Coronary artery (tissue), 2 donors: ENCODE data around the gene CKLF.

Source experiments
- DNase-seq: peaks from one replicate; pipeline ENCODE4 v3.0.0-alpha.2; 2017; ENCODE audit warnings: low spot score
- H3K27ac ChIP-seq, 2 donors: fragments of 200-600 bp; sonication (generic); one replicate each; pipeline ENCODE4 v1.5.1; 2016 to 2019
- H3K4me3 ChIP-seq: fragments of 200-600 bp; sonication (generic); 2 replicates; pipeline ENCODE4 v1.5.1; 2016; ENCODE audit warnings: mild to moderate bottlenecking, moderate library complexity
- CTCF ChIP-seq: fragments of 200-600 bp; sonication (generic); IDR thresholded peaks from one replicate; pipeline ENCODE4 v1.5.1; 2019; ENCODE audit warnings: antibody characterized with exemption

CKLF gene

GRCh38 chr16:66528294-66528693 is 24.1 kb upstream of the CKLF start:
- DNase-seq: no peak
- no peak overlapping the region for H3K27ac ChIP-seq
- TF ChIP-seq CTCF: no peak
- H3K4me3 ChIP-seq: no peak overlapping the region

- DNase-seq: no peak
- Histone ChIP-seq H3K27ac (no peak overlapping the region), H3K4me3 (no peak overlapping the region)
- TF ChIP-seq CTCF: no peak
Measured at GRCh38 chr16:66529475-66529874, 22.9 kb upstream of the CKLF start.

- H3K4me3 ChIP-seq: no peak overlapping the region
- no peak overlapping the region for H3K27ac ChIP-seq
- no peak for DNase-seq
- TF ChIP-seq CTCF: no peak
Measured at GRCh38 chr16:66534376-66534799, 18.0 kb upstream of the CKLF start.

DNA sequence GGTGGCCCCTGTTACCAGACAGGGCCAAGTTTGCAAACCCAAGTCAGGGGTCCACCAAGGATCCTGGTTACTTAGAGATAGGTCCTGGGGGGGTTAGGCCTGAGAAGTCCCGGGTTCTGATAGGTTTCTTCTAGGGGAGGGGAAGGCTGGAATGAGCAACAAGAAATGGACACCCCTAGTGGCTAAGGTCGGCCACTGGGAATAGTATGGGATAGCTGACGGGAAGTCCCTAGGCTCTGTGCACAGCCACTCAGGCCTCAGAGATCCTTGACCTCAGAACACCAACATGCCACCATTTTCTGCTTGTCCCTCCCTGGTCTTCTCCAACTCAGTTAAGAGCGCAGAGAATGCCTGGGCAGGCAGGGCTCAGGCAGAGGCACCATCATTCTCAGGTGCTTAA is 15.9 kb upstream of the CKLF start:
- no peak for DNase-seq
- TF ChIP-seq CTCF: no peak
- no peak overlapping the region for H3K27ac ChIP-seq
- H3K4me3 ChIP-seq: no peak overlapping the region

DNA sequence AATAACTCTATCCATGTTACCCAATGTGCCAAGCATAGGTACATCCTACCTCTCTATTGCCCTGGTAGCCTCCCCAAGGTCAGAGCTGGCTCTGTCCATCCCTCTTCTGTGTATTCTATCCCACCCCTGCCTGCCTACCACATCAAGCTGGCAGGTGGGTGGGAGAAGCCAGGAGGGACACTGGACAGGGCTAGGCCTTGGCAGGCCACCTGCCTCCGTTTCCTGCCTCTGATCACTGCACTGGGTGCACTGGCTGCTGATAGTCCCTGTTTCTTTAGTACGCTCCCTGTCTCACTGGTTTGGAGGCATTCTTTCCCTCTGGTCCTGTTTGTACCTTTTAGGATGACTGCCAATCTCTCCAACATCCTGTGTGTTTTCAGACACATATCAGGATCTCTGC is 15.1 kb upstream of the CKLF start:
- H3K27ac ChIP-seq: no peak overlapping the region
- no peak for DNase-seq
- TF ChIP-seq CTCF: no peak

DNA sequence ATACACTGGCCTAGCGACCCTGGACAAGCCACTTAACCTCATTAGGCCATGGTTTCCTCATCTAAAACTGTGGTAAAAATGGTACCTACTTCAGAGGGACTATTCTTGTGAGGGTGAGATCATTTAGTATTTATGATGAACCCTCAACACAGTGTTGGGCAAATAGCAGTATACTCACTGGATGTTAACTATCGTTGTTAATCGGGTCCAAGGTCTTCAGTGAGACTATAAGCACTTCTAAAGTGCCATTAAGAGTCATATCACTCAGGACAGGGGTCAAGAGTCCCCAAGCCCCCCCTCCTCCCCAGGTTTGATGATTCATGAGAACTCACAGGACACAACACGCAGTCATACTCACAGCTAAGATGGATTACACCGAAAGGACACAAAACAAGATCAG is 13.5 kb upstream of the CKLF start:
- no peak for DNase-seq
- Histone ChIP-seq H3K27ac (no peak overlapping the region), H3K4me3 (no peak overlapping the region)
- no peak for TF ChIP-seq CTCF

More for the DNA sequence above, 15.1 kb upstream of the CKLF start:
- H3K4me3 ChIP-seq: no peak overlapping the region

DNA sequence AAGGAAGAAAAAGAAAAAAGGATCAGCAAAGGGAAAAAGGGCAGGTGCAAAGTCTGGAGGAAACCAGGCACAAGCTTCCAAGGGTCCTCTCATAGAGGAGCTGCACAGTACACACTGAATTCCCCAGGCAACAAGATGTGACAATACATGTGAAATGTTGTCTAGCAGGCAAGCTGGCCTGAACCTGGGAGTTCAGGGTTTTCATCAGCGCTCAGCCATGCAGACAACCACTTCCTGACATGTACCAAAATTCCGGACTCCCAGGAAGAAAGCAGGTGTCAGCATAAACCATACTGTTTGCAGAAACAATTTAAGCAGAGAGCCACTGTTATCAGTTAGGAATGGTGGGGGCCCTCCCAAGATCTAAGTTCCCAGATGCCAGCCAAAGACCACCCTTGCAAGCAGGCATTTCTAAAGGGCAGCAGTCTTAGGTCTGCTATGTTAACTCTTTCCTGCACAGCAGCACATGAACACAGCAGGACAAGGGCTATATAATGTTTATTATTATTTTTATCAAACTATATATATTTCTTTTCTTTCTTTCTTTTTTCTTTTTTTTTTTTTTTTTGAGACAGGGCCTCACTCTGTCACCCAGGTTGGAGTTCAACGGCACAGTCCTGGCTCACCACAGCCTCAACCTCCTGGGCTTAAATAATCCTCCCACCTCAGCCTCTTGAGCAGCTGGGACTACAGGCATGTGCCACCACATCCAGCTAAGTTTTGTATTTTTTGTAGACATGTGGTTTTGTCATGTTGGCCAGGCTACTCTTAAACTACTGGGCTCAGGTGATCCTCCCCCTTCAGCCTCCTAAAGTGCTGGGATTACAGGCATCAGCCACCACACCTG is 12.5 kb upstream of the CKLF start:
- DNase-seq: no peak
- Histone ChIP-seq H3K4me3 (no peak overlapping the region), H3K27ac (no peak overlapping the region)
- TF ChIP-seq CTCF: no peak
